Ascending aorta (tissue), 2 donors: ENCODE results near the gene KLHL17. TPM values are rescaled to one million over a fixed set of nuclear protein-coding genes. Genes with fewer than 3 reads are reported as not detected.

Source experiments
- DNase-seq, 2 donors: peaks; one replicate each; pipeline ENCODE4 v3.0.0-alpha.2; 2019; ENCODE audit warnings: low spot score in 2 of 2
- H3K27ac ChIP-seq, 2 donors: fragments of 200-600 bp; sonication (generic); one replicate each; pipeline ENCODE4 v1.5.1; 2016 to 2017; ENCODE audit warnings: mild to moderate bottlenecking in 1 of 2
- H3K27me3 ChIP-seq: fragments of 200-600 bp; sonication (generic); one replicate; pipeline ENCODE4 v1.5.1; 2017
- H3K36me3 ChIP-seq, 2 donors: fragments of 200-600 bp; sonication (generic); one replicate each; pipeline ENCODE4 v1.5.1; 2016
- H3K4me1 ChIP-seq, 2 donors: fragments of 200-600 bp; sonication (generic); one replicate each; pipeline ENCODE4 v1.5.1; 2016 to 2017; ENCODE audit warnings: mild to moderate bottlenecking in 1 of 2
- H3K4me3 ChIP-seq, 2 donors: fragments of 200-600 bp; sonication (generic); one replicate each; pipeline ENCODE4 v1.5.1; 2016 to 2017; ENCODE audit warnings: mild to moderate bottlenecking in 1 of 2
- H3K9me3 ChIP-seq, 2 donors: fragments of 200-600 bp; sonication (generic); one replicate each; pipeline ENCODE4 v1.5.1; 2016
- CTCF ChIP-seq, 3 experiments: fragments of 200-600 bp in 2 of 3; fragments of 450-650 bp in 1 of 3; sonication (generic) in 2 of 3; IDR thresholded peaks; one replicate each; pipeline ENCODE4 v1.5.1; 2016 to 2019; ENCODE audit warnings: antibody characterized with exemption in 3 of 3, mild to moderate bottlenecking in 1 of 3, moderate library complexity in 1 of 3
- intact Hi-C: fragments of 100-400 bp; cut with DNase I; formaldehyde crosslinking; loops from one replicate; pipeline ENCODE4 v1.15.1; 2023
- total RNA-seq: library from RNA; depleted of rRNA; stranded (reverse); fragments of >200 nt; gene quantifications from one replicate; pipeline ENCODE4 v1.1.0, GENCODE V29; 2016

The KLHL17 gene
- total RNA-seq, 1 donor from 2014 or later = 16.6 TPM

- H3K4me3 ChIP-seq = no peak overlapping the region
Measured at GRCh38 chr1:970242-970972, 10.0 kb downstream of the KLHL17 start.

GRCh38 chr1:970973-971730 is 10.8 kb downstream of the KLHL17 start:
- Histone ChIP-seq H3K9me3 (no peaks in the 10 kb centered on the region), H3K4me3 (no peak overlapping the region), H3K27ac (no peak overlapping the region), H3K4me1 (peaks cover 6 to 10% of the 10 kb centered on the region in 2 donors), H3K27me3 (peaks cover 26% of the 10 kb centered on the region), H3K36me3 (no peaks in the 10 kb centered on the region)
- no peak for DNase-seq
- TF ChIP-seq CTCF (IDR thresholded peaks at IDR 0.05) = no peak
- intact Hi-C loops = no loop called here

More at GRCh38 chr1:970242-970972, 10.0 kb downstream of the KLHL17 start:
- H3K4me1 ChIP-seq = peaks cover 4 to 8% of the 10 kb centered on the region in 2 donors
- no peaks in the 10 kb centered on the region for H3K36me3 ChIP-seq
- no peak for DNase-seq
- no peak overlapping the region for H3K27ac ChIP-seq
- TF ChIP-seq CTCF (IDR thresholded peaks at IDR 0.05) = no peak
- intact Hi-C loops = no loop called here
- H3K9me3 ChIP-seq = no peaks in the 10 kb centered on the region
- peaks cover 26% of the 10 kb centered on the region for H3K27me3 ChIP-seq

- H3K4me3 ChIP-seq = no peak overlapping the region
- intact Hi-C loops = no loop called here
- H3K27ac ChIP-seq = no peak overlapping the region
- no peak for DNase-seq
- H3K27me3 ChIP-seq = peaks cover 26% of the 10 kb centered on the region
- H3K4me1 ChIP-seq = peaks cover 2 to 5% of the 10 kb centered on the region in 2 donors
- no peaks in the 10 kb centered on the region for H3K9me3 ChIP-seq
- TF ChIP-seq CTCF (IDR thresholded peaks at IDR 0.05) = no peak
- H3K36me3 ChIP-seq = no peaks in the 10 kb centered on the region
Measured at GRCh38 chr1:971751-972506, 11.5 kb downstream of the KLHL17 start.

- Histone ChIP-seq H3K27me3 (peaks cover 26% of the 10 kb centered on the region), H3K4me3 (no peak overlapping the region), H3K9me3 (no peaks in the 10 kb centered on the region), H3K27ac (no peak overlapping the region), H3K36me3 (no peaks in the 10 kb centered on the region), H3K4me1 (peaks cover 2 to 3% of the 10 kb centered on the region in 2 donors)
- DNase-seq = no peak
- TF ChIP-seq CTCF (IDR thresholded peaks at IDR 0.05) = no peak
- intact Hi-C loops = no loop called here
Measured at GRCh38 chr1:972726-973458, 12.5 kb downstream of the KLHL17 start.
